ENCODE measurements around the gene CLDND2.

DNA sequence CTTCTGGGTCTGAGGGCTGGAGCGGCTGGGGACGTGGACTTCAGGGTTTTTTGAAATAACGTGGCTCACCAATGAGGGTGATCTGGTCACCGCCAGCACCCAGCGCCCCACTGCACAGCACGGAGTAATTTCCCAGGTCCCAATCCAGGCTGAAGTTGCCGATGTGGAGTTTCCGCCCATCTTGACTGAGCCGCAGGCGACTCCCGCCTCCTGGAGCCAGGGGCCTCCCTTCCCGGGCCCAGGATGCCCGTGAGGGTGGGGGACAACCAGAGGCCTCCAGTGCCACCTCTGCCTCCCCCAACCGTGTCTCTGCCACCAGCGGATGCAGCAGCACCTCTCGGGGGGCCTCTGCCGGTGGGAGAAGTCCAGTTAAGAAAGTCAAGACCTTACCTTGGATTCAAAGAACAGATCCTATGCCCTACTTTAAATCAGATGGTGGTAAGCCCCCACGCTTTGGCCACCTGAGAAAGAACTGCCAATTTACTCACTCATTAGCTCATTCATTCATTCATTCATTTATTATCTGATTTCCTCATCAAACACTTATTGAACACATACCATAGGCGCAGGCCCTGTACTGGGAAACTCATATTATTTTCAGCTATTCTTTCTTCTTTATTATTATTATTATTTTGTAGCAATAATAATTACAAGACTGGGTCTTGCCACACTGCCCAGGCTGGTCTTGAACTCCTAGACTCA lies 30.8 kb downstream of the CLDND2 start:
- TF ChIP-seq, protein P1, sequence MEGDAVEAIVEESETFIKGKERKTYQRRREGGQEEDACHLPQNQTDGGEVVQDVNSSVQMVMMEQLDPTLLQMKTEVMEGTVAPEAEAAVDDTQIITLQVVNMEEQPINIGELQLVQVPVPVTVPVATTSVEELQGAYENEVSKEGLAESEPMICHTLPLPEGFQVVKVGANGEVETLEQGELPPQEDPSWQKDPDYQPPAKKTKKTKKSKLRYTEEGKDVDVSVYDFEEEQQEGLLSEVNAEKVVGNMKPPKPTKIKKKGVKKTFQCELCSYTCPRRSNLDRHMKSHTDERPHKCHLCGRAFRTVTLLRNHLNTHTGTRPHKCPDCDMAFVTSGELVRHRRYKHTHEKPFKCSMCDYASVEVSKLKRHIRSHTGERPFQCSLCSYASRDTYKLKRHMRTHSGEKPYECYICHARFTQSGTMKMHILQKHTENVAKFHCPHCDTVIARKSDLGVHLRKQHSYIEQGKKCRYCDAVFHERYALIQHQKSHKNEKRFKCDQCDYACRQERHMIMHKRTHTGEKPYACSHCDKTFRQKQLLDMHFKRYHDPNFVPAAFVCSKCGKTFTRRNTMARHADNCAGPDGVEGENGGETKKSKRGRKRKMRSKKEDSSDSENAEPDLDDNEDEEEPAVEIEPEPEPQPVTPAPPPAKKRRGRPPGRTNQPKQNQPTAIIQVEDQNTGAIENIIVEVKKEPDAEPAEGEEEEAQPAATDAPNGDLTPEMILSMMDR (IDR thresholded peaks at IDR 0.05; ENCODE audit: borderline replicate concordance, extremely low read depth, low read length, poor library complexity, severe bottlenecking), result no peak
- TF ChIP-seq EZH2 (IDR thresholded peaks at IDR 0.05; ENCODE audit: borderline replicate concordance, low read depth, low read length, severe bottlenecking), result no peak
